ENCODE results near the gene LURAP1L. TPM values are rescaled to one million over a fixed set of nuclear protein-coding genes. Genes with fewer than 3 reads are reported as not detected.

Gene LURAP1L
- total and polyA plus RNA-seq, 5 donors from 2014 or later, result not detected

DNA sequence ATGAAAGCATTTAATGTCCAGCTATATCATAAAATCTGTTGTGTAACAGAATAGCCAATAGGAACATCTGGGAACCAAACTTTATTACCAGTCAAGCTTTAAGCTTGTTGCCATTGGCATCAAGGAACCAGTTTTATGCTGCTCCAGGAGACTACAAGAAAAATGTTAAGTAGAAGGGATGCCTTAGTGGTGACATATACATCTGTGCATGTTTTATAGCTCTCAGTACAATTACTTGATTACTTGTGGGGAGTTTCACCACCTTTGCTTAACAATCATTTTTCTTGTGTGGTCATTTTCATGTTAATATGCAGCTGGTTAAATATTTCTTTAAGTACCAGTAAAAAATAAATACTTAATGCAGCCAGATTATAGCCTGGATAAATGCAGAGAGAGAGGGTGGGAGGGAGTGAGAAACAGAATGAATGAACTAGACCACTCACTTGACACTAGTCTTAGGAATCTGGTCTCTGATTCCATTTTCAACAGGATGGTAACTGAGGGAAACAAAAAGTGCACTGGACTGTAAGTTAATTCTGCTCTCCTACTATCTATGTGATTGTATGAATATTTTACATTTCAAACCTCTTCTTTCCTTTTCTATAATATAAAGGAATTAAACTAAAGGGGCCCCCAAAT lies 35.7 kb upstream of the LURAP1L start:
- Histone ChIP-seq H3K27me3 (ENCODE audit: control insufficient read depth, insufficient read depth, low read length) (no peaks in the 10 kb centered on the region), H3K9me3 (ENCODE audit: control insufficient read depth in 2 of 2, low read length in 2 of 2) (peaks cover 0 to 8% of the 10 kb centered on the region in 2 experiments), H3K27ac (ENCODE audit: insufficient read depth, low read length, poor library complexity, severe bottlenecking) (no peak overlapping the region), H3K4me3 (ENCODE audit: low read depth, low read length) (no peak overlapping the region), H3K4me1 (ENCODE audit: control insufficient read depth, insufficient read depth, low read length, poor library complexity, severe bottlenecking) (no peaks in the 10 kb centered on the region), H3K36me3 (ENCODE audit: control insufficient read depth, insufficient read depth, low read length) (no peaks in the 10 kb centered on the region)
- no peak overlapping the region for H3K27ac Mint-ChIP-seq
- H3K9me3 Mint-ChIP-seq, result peaks cover 1 to 24% (median 8%) of the 10 kb centered on the region in 7 donors
- no peaks in the 10 kb centered on the region for H3K4me1 Mint-ChIP-seq
- H3K36me3 Mint-ChIP-seq, result no peaks in the 10 kb centered on the region
- H3K4me3 Mint-ChIP-seq, result no peak overlapping the region
- H3K27me3 Mint-ChIP-seq, result no peaks in the 10 kb centered on the region
- DNase-seq (no peak), ATAC-seq (ENCODE audit: low read depth in 2 of 2) (no peak)

DNA sequence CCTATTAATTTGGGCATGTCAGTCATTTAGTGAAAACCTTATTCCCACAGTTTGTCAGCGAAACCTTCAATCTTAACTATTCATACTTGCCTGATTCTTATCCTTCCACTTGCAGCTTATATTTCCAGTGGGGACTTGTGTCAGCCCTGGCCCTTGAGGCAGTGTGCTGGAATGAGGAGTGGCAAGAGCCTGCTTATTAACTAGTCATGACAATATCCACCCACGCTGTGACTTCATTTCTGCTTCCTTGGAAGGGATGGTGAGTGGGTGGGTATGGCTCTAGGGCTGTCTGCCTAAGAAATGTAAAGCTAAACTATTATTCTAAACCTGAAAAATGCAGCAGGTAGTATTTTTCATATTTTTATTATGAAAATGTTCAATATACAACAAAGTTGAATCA lies 34.0 kb upstream of the LURAP1L start:
- H3K9me3 Mint-ChIP-seq, result peaks cover 3 to 24% (median 12%) of the 10 kb centered on the region in 7 donors
- Histone ChIP-seq H3K36me3 (ENCODE audit: control insufficient read depth, insufficient read depth, low read length) (no peaks in the 10 kb centered on the region), H3K27ac (ENCODE audit: insufficient read depth, low read length, poor library complexity, severe bottlenecking) (no peak overlapping the region), H3K4me1 (ENCODE audit: control insufficient read depth, insufficient read depth, low read length, poor library complexity, severe bottlenecking) (no peaks in the 10 kb centered on the region), H3K27me3 (ENCODE audit: control insufficient read depth, insufficient read depth, low read length) (no peaks in the 10 kb centered on the region), H3K9me3 (ENCODE audit: control insufficient read depth in 2 of 2, low read length in 2 of 2) (peaks cover 0 to 4% of the 10 kb centered on the region in 2 experiments), H3K4me3 (ENCODE audit: low read depth, low read length) (no peak overlapping the region)
- no peak overlapping the region for H3K4me3 Mint-ChIP-seq
- no peak for DNase-seq
- H3K27ac Mint-ChIP-seq, result no peak overlapping the region
- H3K36me3 Mint-ChIP-seq, result no peaks in the 10 kb centered on the region
- H3K4me1 Mint-ChIP-seq, result no peaks in the 10 kb centered on the region
- no peak for ATAC-seq (ENCODE audit: low read depth in 2 of 2)
- no peaks in the 10 kb centered on the region for H3K27me3 Mint-ChIP-seq

DNA sequence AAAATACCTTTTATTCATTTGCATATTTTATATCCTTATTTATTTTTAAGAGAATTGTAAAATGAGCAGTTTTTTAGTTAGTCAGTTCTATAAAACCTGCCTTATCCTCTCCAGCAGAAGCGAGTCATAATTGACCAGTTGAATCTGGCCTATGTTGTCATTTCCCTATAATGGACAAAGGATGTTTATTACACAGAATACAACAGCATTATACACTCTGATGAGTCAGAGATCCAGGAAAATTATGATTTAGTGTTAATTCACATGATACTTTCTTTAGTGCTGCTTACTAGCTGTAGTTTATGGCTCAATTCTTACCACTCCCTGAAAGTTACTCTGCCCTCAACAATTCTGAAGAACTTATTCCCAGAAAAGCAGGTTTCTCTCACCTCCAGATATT lies 26.8 kb upstream of the LURAP1L start:
- H3K36me3 Mint-ChIP-seq, result no peaks in the 10 kb centered on the region
- Histone ChIP-seq H3K9me3 (ENCODE audit: control insufficient read depth in 2 of 2, low read length in 2 of 2) (no peaks in the 10 kb centered on the region), H3K27ac (ENCODE audit: insufficient read depth, low read length, poor library complexity, severe bottlenecking) (no peak overlapping the region), H3K36me3 (ENCODE audit: control insufficient read depth, insufficient read depth, low read length) (no peaks in the 10 kb centered on the region), H3K27me3 (ENCODE audit: control insufficient read depth, insufficient read depth, low read length) (no peaks in the 10 kb centered on the region), H3K4me3 (ENCODE audit: low read depth, low read length) (no peak overlapping the region), H3K4me1 (ENCODE audit: control insufficient read depth, insufficient read depth, low read length, poor library complexity, severe bottlenecking) (no peaks in the 10 kb centered on the region)
- no peak for DNase-seq
- no peaks in the 10 kb centered on the region for H3K4me1 Mint-ChIP-seq
- H3K27me3 Mint-ChIP-seq, result no peaks in the 10 kb centered on the region
- H3K27ac Mint-ChIP-seq, result no peak overlapping the region
- peaks cover 1 to 40% (median 13%) of the 10 kb centered on the region in 7 donors for H3K9me3 Mint-ChIP-seq
- no peak for ATAC-seq (ENCODE audit: low read depth in 2 of 2)
- H3K4me3 Mint-ChIP-seq, result no peak overlapping the region

DNA sequence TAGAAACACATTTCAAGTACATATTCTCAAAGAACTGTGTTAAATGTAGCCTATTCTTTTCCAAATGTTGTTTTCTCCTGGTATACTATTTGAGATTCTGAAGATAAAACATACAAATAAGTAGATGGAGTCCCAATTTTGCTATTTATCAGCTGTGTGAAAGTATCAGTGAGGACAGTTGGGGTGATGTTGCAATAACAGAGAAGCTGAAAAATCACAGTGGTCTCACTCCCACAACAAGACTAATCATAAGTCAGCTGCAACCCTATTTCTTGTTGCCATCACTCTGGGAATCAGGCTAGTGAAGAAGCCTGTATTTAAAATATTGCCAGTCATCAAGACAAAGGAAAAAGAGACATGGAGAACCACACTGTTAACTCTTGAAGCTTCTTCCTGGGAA lies 25.9 kb upstream of the LURAP1L start:
- no peaks in the 10 kb centered on the region for H3K27me3 ChIP-seq (ENCODE audit: control insufficient read depth, insufficient read depth, low read length)
- no peak overlapping the region for H3K27ac Mint-ChIP-seq
- H3K4me3 ChIP-seq (ENCODE audit: low read depth, low read length), result no peak overlapping the region
- DNase-seq (no peak), ATAC-seq (ENCODE audit: low read depth in 2 of 2) (no peak)
- no peak overlapping the region for H3K27ac ChIP-seq (ENCODE audit: insufficient read depth, low read length, poor library complexity, severe bottlenecking)
- no peaks in the 10 kb centered on the region for H3K36me3 ChIP-seq (ENCODE audit: control insufficient read depth, insufficient read depth, low read length)
- H3K36me3 Mint-ChIP-seq, result no peaks in the 10 kb centered on the region
- H3K4me3 Mint-ChIP-seq, result no peak overlapping the region
- H3K9me3 ChIP-seq (ENCODE audit: control insufficient read depth in 2 of 2, low read length in 2 of 2), result no peaks in the 10 kb centered on the region
- H3K27me3 Mint-ChIP-seq, result no peaks in the 10 kb centered on the region
- peaks cover 1 to 41% (median 13%) of the 10 kb centered on the region in 7 donors for H3K9me3 Mint-ChIP-seq
- H3K4me1 Mint-ChIP-seq, result no peaks in the 10 kb centered on the region
- no peaks in the 10 kb centered on the region for H3K4me1 ChIP-seq (ENCODE audit: control insufficient read depth, insufficient read depth, low read length, poor library complexity, severe bottlenecking)

DNA sequence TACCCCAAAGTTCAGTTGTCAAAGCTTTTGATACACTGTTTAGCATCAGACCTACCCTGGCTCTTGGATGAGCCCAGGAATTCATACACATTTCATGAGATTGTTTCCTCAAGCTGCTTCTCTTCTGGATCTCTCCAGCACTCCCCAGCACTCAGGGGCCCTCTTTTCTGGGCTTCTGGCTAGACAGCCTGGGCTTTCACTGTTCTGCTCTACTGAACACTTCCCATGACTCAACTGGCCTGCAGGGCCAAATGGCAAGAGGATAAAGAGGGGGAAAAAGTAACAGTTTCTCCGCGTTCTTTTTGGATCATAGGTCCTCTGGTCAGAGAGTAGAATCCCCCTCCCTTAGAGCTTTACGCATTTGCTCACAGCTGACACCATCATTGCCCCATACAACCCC lies 20.9 kb upstream of the LURAP1L start:
- no peaks in the 10 kb centered on the region for H3K36me3 ChIP-seq (ENCODE audit: control insufficient read depth, insufficient read depth, low read length)
- H3K9me3 ChIP-seq (ENCODE audit: control insufficient read depth in 2 of 2, low read length in 2 of 2), result no peaks in the 10 kb centered on the region
- H3K27ac Mint-ChIP-seq, result no peak overlapping the region
- H3K9me3 Mint-ChIP-seq, result peaks cover 0 to 31% (median 3%) of the 10 kb centered on the region in 7 donors
- DNase-seq (no peak), ATAC-seq (ENCODE audit: low read depth in 2 of 2) (no peak)
- H3K36me3 Mint-ChIP-seq, result no peaks in the 10 kb centered on the region
- H3K27me3 ChIP-seq (ENCODE audit: control insufficient read depth, insufficient read depth, low read length), result no peaks in the 10 kb centered on the region
- no peaks in the 10 kb centered on the region for H3K4me1 ChIP-seq (ENCODE audit: control insufficient read depth, insufficient read depth, low read length, poor library complexity, severe bottlenecking)
- no peaks in the 10 kb centered on the region for H3K27me3 Mint-ChIP-seq
- H3K4me3 ChIP-seq (ENCODE audit: low read depth, low read length), result no peak overlapping the region
- no peak overlapping the region for H3K27ac ChIP-seq (ENCODE audit: insufficient read depth, low read length, poor library complexity, severe bottlenecking)
- H3K4me3 Mint-ChIP-seq, result no peak overlapping the region
- H3K4me1 Mint-ChIP-seq, result no peaks in the 10 kb centered on the region

DNA sequence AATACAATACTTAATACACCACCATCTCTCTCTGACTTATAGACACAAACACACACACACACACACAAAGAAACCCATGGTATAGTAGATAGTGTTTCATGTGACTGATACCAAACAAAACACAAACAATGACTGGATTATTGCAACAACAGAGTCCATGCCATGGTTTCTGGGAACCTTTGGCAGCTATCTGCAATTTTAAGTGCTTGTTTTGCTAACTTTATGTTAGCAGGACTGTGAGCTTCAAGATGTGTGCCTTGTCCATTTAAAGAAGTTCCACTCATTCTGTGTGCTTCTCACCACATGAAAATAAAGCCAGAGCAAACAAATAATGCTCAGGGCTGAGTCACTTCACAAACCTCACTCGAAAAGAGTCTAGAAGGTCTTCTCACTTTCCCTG lies 15.1 kb upstream of the LURAP1L start:
- H3K9me3 Mint-ChIP-seq, result peaks cover 0 to 30% (median 3%) of the 10 kb centered on the region in 7 donors
- DNase-seq (no peak), ATAC-seq (ENCODE audit: low read depth in 2 of 2) (no peak)
- Histone ChIP-seq H3K36me3 (ENCODE audit: control insufficient read depth, insufficient read depth, low read length) (no peaks in the 10 kb centered on the region), H3K27me3 (ENCODE audit: control insufficient read depth, insufficient read depth, low read length) (no peaks in the 10 kb centered on the region), H3K27ac (ENCODE audit: insufficient read depth, low read length, poor library complexity, severe bottlenecking) (no peak overlapping the region), H3K4me1 (ENCODE audit: control insufficient read depth, insufficient read depth, low read length, poor library complexity, severe bottlenecking) (no peaks in the 10 kb centered on the region), H3K4me3 (ENCODE audit: low read depth, low read length) (no peak overlapping the region), H3K9me3 (ENCODE audit: control insufficient read depth in 2 of 2, low read length in 2 of 2) (no peaks in the 10 kb centered on the region)
- no peak overlapping the region for H3K4me3 Mint-ChIP-seq
- no peak overlapping the region for H3K27ac Mint-ChIP-seq
- no peaks in the 10 kb centered on the region for H3K27me3 Mint-ChIP-seq
- no peaks in the 10 kb centered on the region for H3K4me1 Mint-ChIP-seq
- H3K36me3 Mint-ChIP-seq, result no peaks in the 10 kb centered on the region

DNA sequence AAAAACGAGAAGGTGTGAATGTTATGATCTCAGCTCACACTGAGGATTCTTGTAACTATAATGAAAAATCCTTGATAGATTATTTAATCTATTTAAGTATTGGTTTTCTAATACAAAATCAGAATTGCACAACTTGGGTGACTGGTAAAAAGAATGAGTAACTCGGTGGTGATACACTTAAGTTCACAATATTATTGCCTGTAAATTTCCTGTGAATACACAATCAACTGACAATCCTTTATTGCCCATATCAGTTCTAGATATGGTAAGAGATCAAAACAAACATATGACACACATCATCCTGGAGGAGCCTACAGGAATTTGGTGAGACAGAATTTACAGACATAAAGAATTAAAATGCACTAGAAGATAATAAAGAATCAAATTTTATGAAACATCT lies 14.1 kb upstream of the LURAP1L start:
- H3K4me1 Mint-ChIP-seq, result no peaks in the 10 kb centered on the region
- Histone ChIP-seq H3K9me3 (ENCODE audit: control insufficient read depth in 2 of 2, low read length in 2 of 2) (no peaks in the 10 kb centered on the region), H3K4me3 (ENCODE audit: low read depth, low read length) (no peak overlapping the region), H3K27ac (ENCODE audit: insufficient read depth, low read length, poor library complexity, severe bottlenecking) (no peak overlapping the region), H3K27me3 (ENCODE audit: control insufficient read depth, insufficient read depth, low read length) (no peaks in the 10 kb centered on the region), H3K36me3 (ENCODE audit: control insufficient read depth, insufficient read depth, low read length) (no peaks in the 10 kb centered on the region), H3K4me1 (ENCODE audit: control insufficient read depth, insufficient read depth, low read length, poor library complexity, severe bottlenecking) (no peaks in the 10 kb centered on the region)
- no peak for DNase-seq
- no peaks in the 10 kb centered on the region for H3K27me3 Mint-ChIP-seq
- no peak overlapping the region for H3K27ac Mint-ChIP-seq
- peaks cover 0 to 36% (median 3%) of the 10 kb centered on the region in 7 donors for H3K9me3 Mint-ChIP-seq
- no peak overlapping the region for H3K4me3 Mint-ChIP-seq
- H3K36me3 Mint-ChIP-seq, result no peaks in the 10 kb centered on the region
- ATAC-seq (ENCODE audit: low read depth in 2 of 2), result no peak

DNA sequence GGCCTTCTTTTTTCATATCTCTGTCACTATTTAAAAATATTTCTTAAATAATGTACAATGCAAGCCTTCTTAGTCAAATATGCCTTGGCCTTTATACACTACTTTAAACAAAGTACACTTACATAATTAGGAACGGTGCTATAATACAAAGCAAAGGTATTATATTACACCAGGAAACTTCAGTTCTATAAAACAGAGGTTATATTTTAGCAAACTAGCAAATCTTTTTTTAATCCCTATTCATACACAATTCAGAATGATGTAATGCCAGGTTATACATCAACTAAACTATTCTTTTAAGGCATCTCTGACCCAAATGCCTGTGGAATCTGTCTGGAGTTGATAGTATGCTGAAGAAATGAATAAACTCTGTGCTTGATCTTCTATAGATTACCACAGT lies 10.7 kb upstream of the LURAP1L start:
- no peak for ATAC-seq (ENCODE audit: low read depth in 2 of 2)
- H3K36me3 ChIP-seq (ENCODE audit: control insufficient read depth, insufficient read depth, low read length), result no peaks in the 10 kb centered on the region
- H3K27me3 ChIP-seq (ENCODE audit: control insufficient read depth, insufficient read depth, low read length), result no peaks in the 10 kb centered on the region
- no peaks in the 10 kb centered on the region for H3K36me3 Mint-ChIP-seq
- H3K4me3 ChIP-seq (ENCODE audit: low read depth, low read length), result no peak overlapping the region
- H3K4me3 Mint-ChIP-seq, result no peak overlapping the region
- no peaks in the 10 kb centered on the region for H3K4me1 ChIP-seq (ENCODE audit: control insufficient read depth, insufficient read depth, low read length, poor library complexity, severe bottlenecking)
- H3K4me1 Mint-ChIP-seq, result no peaks in the 10 kb centered on the region
- no peak overlapping the region for H3K27ac ChIP-seq (ENCODE audit: insufficient read depth, low read length, poor library complexity, severe bottlenecking)
- no peaks in the 10 kb centered on the region for H3K27me3 Mint-ChIP-seq
- peaks cover 2 to 27% (median 6%) of the 10 kb centered on the region in 7 donors for H3K9me3 Mint-ChIP-seq
- no peak overlapping the region for H3K27ac Mint-ChIP-seq
- DNase-seq, result no peak
- no peaks in the 10 kb centered on the region for H3K9me3 ChIP-seq (ENCODE audit: control insufficient read depth in 2 of 2, low read length in 2 of 2)

Data from CD4-positive, CD25-positive, alpha-beta regulatory T cell (primary cell).